Caki2 (cell line): ENCODE data around the gene TEDDM1. TPM values are rescaled to one million over a fixed set of nuclear protein-coding genes. Genes with fewer than 3 reads are reported as not detected.
"Not testable (repeated sequence)": the region's sequence is repeated elsewhere in the genome, so short reads cannot be mapped to it uniquely, and the experiment has no call there.

Experiments used
- DNase-seq: peaks from one replicate; pipeline ENCODE4 v3.0.0-alpha.2; 2015; ENCODE audit warnings: low read depth
- in situ Hi-C: cut with HindIII; loops from 2 replicates; pipeline ENCODE4 v1.10.0; 2016; ENCODE audit warnings: low sequenced_read_pairs, low pct_unique_long_range_greater_than_20kb, mixed read lengths
- total RNA-seq: library from RNA; depleted of rRNA; stranded (reverse); fragments of >200 nt; shearing (Covaris generic); gene quantifications from 2 replicates; pipeline ENCODE4 v1.2.3, GENCODE V29; 2014; ENCODE audit warnings: low replicate concordance

The TEDDM1 gene
- total RNA-seq, 1 experiment from 2014 or later, result not detected

DNA sequence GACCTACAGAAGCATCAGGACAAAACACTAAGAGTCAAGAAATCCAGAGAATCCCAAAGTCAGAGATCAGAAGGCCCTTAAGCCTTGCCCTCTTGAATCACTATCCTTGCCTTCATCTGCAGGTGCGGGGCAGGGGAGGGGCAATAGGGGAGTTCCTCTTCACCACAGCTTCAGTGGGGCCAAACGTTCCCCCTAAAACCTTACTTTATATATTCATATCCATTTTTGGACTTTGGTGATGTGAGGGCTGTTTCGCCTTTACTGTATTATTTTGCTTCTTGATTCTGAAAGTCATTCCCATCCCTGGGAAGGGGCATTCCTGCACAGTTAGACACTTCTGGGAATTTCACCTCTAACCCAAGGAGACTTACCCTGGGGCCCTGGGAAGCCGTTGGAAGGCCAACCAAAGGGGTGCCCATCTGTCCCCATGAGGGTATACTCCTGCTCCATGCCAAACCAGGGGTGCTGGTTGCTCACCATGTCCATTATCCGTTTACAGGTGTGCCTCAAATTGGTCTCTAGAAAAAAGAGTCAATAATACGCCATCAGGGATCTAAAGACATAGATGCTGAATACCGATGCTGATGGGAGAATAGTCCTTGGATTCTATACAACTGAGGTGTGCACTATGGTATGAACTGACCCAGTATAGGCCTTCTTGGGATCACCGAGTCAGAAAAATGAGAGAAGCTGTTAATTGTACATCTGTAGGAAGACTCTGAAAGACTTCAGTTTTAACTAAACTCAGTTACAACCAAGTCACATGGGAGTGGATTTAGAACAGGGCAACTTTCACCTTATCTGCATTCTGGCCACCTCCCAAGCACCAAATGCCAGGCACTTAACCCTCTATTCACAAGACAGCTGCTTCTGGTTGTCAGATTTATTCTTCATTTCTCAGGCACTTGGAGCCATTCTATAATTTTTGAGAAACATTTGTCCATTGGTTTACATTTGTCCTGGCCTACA is 14.3 kb downstream of the TEDDM1 start:
- in situ Hi-C loops, result no loop called here
- no peak for DNase-seq

DNA sequence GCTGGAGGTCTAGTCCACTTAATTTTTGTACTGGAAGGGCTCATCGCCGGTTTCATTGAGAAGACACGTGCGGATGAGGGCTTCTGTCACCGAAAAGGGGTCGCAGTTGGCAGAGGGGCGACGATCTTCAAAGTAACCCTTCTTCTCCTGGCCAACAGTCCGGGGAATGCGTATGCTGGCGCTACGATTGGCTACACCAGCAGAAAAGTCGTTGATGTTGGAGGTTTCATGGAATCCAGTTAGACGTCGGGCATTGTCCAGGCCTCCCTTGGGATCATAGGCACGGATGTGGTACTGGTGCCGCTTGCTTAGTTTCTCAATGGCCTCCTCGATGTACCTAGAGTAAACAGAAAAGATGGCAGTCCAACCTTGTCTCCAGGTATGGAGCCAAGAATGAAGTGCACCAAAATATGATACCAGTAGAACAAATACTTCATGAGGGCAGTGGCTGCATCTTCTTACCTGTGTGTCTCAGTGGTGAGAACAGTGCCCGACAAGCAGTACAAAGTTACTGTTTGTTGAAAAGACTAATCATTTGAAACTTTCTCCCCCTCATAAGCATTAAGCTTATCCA is 16.0 kb downstream of the TEDDM1 start:
- in situ Hi-C loops, result no loop called here
- DNase-seq, result no peak

DNA sequence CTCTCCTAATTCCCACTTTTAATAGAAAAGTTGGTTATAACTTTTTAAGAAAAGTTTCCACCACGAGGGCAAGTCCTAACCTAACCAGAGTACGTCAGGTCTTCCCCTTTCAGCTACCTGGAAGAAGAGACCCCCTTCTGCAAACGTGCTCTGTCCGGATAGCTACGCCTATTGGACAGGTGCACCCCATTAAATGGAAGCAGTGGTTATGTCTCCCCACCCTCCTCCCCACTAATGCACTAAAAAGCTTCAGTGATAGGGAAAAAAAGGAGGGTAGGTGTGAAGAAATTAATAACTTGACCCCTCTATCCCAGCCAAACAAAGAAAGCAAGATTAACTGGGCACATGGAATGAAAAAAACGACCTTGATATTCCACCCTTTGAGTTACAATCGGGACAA is 16.5 kb downstream of the TEDDM1 start:
- DNase-seq, result no peak
- in situ Hi-C loops, result no loop called here

DNA sequence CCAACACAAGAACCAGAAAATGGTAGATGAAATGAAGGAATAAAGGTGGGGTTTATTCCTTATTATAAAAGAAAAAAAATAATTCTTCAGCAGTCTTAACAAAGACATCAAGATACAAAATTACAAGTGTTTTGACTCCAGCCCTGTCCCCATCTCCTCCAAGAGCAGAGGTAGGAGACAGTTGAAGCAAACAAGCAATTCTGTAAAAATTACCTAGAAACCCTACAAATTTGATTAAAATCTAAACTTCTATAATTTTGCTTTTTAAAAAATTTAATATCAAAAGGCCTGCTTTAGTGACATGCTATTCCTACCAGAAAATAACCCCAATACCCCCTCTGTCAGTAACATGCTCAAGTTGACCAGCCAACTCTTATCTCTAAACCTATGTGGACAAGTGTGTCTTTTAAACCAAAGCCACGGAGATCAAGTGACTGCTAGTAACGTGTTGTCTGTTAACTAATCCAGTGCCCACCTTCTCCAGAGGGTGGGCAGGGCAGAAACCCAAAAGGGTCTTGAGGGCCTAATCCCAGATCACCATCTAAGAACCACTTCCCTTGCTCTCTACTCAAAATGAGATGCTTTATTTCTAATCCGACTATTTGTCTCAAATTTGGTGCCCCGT is 17.3 kb downstream of the TEDDM1 start:
- no peak for DNase-seq
- in situ Hi-C loops, result no loop called here

DNA sequence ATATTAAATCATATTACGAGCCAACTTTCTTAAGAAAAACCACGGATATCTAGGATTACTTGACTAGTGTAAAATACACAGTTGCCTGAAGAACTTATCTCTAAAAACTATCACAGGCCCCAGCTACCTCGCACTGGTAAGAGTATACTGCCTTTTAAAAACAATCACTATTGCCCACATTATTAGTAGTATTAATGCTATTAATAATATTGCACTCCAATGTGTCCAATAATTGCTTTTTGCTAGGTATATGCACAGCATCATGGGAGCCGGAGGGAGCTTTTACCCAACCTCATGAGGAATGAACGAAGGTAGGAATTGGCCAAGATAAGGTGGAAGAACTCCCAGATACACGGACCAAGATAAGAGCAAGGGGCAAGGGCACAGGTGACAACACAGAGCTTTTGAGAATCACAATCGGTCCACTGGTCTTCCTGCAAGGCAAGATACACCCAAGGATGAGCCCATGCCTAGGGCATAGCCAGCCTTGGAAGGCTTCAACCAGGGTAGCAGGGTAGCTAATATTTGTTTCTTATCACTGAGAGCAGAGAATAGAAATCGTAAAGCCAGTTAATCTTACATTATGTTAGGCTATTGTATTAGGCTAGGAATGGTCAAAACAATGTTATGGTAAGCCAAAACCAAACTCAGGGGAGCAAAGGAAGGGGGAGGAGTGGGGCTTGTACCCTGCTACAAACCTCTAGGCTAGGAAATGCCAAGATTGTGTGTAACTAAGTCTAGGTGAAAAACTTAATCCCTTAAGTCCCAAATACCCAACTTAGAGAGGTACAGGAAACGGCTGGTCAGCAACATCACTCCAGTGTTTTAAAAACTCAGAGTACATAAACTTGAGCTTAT is 18.3 kb downstream of the TEDDM1 start:
- no peak for DNase-seq
- in situ Hi-C loops, result no loop called here

DNA sequence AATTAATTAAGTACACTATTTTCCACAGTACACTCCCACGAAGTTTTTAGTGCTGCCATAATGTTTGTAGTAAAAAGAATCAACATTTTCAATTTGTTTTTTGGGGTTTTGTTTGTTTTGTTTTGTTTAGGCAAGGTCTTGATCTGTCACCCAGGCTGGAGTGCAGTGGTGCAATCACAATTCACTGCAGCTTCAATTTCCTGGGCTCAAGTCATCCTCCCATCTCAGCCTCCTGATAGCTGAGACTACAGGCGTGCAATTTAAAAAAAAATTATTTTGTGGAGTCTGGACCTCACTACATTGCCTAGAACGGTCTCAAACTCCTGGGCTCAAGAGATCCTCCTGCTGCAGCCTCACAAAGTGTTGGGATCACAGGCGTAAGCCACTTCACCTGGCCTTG is 20.3 kb downstream of the TEDDM1 start:
- no peak for DNase-seq
- in situ Hi-C loops, result no loop called here

DNA sequence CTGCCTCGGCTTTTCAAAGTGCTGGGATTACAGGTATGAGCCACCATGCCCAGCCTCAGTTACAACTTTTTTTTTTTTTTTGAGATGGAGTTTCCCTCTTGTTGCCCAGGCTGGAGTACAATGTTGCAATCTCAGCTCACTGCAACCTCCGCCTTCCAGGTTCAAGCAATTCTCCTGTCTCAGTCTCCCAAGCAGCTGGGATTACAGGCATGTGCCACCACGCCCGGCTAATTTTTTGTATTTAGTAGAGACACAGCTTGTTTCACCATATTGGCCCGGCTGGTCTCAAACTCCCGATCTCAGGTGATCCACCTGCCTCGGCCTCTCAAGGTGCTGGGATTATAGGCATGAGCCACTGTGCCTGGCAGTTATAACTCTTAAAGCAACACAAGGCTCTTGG is 20.7 kb downstream of the TEDDM1 start:
- in situ Hi-C loops, result not testable (repeated sequence)

DNA sequence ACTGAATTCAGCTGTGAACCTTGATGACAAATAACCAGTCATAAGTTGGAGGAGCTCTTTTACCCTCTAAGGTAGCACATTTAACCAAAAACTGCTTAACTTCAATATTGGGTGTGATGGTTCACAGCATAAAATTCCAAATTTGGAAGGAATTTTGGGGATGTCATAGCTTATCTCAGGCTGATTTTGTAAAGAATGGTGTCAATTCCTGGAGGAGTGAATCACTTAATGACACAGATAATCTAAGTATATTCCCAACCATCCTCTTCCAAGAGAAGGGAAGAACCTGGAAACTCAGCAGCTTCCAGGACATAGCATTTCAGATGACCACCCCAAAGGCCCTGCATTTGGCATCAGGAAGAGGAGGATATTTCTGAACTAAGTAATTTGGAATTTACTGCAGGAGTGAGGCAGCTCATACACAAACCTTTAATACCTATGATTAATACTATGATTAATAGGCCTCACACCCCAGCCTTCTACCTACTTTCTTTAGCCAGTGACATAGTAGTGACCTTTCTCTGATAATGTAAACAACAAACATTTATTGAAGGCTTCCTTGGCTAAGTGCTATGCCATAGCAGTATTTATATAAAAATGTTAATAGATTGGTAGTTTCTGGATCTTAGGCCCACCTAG is 23.4 kb downstream of the TEDDM1 start:
- in situ Hi-C loops, result no loop called here
- no peak for DNase-seq

More for the DNA sequence above, 20.7 kb downstream of the TEDDM1 start:
- DNase-seq, result not testable (repeated sequence)

DNA sequence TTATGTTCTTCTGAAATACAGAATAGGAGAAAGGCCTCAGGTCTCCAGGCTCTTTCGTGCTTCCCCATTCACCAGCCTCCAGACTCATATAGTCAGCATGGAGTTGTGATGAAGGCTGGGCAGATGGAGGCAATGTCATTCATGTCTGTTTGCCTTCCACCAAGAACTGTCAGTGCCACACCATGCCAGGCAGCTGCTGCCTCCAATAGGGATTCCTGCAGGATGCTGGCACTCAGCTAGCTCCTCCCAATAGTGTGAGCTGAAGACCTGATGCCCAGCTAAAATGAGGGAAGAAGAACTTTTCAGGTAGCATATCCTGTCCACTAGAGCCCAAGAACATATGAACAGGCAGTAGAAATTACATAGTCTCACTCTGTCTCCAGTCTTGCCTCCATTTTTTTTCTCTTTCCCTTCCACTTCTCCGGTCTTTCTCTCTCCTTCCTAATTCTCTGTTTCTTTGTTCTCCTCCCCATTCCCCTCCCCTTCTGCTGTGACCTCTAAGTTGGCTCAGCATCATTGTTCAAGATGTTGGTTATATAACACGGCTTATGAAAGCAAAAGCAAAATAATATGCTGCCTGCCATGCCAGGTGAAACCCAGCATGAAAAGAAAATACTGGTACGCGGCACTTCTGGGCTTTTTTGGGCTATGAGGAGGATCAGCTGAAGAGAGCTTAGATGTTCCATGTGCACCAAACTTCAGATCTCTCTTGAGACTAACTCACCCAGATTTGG is 26.2 kb downstream of the TEDDM1 start:
- in situ Hi-C loops, result no loop called here
- DNase-seq, result no peak

DNA sequence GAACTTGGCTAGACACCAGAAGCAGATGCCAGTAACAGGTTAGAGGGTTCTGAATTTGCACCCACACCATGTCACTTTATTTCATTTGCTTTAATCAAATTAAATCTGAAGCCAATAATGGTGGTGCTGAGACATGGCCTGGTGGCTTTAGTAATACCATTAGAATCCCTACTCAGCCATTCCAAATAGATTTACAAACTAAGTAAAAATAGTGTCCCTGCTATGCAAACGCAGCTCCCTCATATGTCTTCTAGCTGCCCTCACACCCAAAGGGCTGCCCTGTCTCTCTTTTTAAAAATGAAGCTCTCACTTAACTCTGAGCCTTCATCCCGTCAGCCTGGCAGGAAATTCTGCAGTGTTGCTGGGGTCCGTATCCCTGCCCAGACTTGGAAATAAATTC is 29.9 kb downstream of the TEDDM1 start:
- in situ Hi-C loops, result no loop called here
- no peak for DNase-seq

DNA sequence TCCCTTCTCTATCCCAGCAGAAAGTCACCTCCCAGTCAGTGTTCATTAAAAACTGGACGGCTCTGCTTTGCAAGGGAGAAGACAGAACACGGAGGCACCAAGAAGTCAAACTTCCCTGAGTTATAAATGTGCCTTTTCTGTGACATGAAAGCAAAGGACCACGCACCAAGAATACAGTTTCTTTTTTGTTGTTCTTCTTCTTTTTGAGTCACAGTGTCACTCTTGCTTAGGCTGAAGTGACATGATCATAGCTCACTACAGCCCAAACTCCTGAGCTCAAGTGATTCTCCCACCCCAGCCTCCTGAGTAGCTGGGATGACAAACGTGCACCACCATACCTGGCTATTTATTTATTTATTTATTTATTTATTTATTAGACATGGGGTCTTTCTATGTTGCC is 31.6 kb downstream of the TEDDM1 start:
- DNase-seq, result no peak
- in situ Hi-C loops, result no loop called here

DNA sequence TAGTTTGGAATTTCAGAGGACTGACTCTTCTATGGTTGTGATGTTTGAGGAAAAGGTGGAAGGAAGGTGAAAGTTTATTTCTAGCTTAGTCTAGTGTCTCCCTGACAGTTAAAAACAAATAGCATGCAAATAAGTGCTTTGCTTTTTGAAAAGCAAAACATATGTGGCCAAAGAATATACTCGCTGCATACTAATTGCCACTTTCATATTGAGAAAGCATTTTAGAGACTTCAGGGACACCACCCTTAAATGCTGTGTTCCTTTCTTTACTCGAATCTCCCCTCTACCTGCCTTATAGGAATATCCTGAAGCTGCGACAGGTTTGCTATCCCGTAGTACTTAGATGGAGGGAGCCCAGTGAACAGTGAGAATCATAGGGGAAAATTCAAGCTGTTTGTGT is 32.1 kb downstream of the TEDDM1 start:
- in situ Hi-C loops, result no loop called here
- no peak for DNase-seq

DNA sequence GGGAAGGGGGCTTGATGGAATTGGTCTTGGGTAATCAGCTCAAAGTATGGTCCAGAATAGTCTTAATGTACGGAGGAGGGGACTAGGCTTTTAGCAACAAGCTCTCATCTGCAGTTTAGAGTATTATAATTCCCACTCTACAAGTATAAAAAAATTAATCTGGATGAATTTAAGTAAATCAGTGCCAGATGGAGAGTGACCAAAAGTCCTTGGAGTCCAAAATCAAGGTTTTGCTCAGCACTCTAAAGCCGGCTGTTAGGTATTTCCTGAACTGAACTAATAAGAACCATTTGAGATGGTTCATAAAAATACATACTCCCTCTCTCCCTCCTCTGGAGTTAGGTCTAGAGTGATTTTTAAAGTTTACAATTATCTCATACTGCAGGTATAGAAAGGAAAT is 32.5 kb downstream of the TEDDM1 start:
- DNase-seq, result no peak
- in situ Hi-C loops, result no loop called here

DNA sequence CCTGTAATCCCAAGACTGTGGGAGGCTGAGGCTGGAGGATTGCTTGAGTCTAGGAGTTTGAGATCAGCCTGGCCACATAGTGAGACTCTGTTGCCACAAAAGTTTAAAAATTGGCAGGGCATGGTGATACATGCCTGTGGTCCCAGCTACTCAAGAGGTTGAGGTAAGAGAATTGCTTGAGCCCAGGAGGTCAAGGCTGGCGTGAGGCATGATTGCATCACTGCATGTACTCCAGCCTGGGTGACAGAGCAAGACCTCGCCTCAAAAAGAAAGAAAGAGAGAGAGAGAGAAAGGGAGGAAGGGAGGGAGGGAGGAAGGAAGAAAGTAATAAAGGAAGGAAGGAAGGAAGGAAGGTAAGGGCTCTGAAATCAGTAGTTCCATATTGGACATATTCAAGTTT is 33.9 kb downstream of the TEDDM1 start:
- in situ Hi-C loops, result no loop called here
- DNase-seq, result no peak

DNA sequence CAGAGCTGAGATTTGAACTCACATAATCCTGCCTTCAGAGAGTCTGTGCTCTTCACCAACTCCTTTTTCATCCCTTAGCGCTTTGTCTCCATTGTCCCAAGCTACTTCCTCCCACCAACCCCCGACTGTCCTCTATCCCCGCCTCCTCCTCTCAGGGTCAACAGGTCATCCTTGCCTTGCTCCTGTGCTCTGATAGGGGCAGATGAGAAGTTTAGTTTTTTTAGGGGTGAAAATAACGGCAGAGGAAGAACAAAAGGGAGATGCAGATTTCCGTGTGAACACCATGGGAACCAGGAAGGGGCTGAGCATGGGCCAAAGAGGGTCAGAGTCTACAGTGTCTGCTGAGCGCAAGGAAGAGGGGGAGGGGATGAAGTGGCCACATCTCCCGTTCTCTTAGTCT is 40.8 kb downstream of the TEDDM1 start:
- in situ Hi-C loops, result no loop called here
- DNase-seq, result no peak

DNA sequence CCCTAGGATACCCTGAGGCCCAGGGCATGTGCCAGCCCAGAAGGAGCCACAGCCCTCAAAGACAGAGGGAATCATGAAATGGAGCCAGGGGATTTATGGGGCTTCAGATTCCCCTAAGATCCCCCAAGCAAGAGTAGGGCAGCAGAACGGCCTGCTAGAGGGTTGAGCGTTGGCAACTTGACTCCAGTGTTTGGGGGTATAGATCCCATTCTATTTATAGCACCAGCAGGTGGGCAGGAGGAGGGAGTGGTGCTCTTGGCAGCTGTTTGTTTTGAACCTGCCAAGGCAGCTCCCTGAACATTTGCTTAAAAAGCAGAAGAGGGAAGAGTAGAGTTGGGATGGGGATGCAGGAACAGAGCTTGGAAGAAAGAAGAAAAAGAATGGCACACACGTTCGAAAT is 42.6 kb downstream of the TEDDM1 start:
- in situ Hi-C loops, result no loop called here
- no peak for DNase-seq

DNA sequence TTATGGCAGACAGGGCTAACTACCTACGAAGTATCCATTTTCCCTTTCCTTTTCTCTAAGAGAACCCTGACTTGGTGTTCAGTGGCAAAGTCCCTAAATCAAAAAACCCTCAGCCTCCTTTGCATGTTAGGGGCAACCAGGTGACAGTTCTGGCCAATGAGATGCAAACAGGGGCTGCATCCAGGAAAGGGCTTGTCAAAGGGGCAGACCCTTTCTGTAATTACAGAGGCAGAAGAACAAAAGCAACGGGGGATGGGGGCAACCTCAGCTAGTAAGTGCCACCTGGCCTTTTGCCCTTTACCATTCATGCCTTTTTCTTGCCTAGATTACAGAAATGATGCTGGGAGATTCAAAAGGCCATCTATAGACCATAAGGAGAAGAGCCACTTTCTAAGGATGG is 43.3 kb downstream of the TEDDM1 start:
- no peak for DNase-seq
- in situ Hi-C loops, result no loop called here

DNA sequence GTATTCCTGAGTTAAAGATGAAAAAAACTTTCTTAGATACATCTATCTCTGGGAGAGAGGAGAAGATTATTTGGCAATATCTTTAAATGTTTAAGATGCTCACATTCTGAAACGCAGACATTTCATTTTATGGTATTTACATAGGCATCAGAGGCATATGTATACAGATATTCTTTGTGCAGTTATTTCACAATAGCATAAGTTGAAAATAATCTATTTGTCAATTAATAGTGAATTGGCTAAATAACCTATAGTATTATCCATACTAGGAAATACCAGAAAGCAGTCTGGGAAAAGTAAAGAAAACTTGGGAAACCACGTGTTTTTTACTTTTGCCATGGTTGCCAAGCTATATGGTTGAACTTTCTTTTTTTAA is 44.8 kb downstream of the TEDDM1 start:
- no peak for DNase-seq
- in situ Hi-C loops, result no loop called here
